CD4-positive, alpha-beta T cell treated with Interleukin-6 at 100 ng/mL for 8 hours (primary cell): Measurements from ENCODE around the gene FBXL7.

Source experiments
- DNase-seq: peaks from one replicate; pipeline ENCODE4 v3.0.0-alpha.2; 2020; ENCODE audit warnings: mixed read lengths, low spot score

Gene FBXL7

DNA sequence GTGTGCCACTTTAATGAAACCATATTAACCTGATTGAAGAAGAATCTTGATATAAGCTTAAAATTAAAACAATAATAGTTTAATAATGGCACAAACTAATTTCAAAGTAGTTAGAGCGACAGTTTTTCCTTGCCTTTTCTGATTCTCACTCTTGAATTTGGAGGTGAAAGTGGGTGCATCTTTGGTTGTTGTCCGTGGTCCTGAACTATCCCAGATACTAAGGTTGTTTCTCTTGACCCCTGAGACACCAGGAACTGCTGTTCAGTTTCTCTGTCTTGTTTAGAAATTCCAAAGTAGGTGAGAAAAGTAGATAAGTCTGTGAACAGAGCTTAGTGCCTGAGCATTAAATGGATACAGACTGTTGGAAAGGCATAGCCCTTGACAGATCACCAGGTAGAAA lies 274.7 kb downstream of the FBXL7 start:
- DNase-seq, result no peak

DNA sequence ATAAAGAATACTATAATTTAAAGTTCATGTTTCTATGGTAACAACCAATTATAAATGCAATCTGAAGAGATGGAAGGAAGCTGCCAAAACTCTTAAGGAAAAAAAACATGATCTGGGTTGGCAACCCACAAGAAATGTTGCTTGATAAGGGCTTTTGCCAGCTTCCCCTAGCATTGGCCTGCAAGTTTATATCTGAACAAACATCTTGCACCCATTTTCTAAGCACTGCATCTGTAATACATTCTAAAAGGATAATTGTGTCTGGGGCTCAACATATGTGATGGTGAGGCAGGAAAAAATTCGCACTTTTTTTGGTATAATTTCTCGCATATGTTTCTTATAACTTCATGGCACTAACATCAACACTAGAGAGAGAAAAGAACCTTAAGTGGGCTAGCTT lies 276.4 kb downstream of the FBXL7 start:
- DNase-seq, result no peak

GRCh38 chr5:15783734-15784133 lies 283.8 kb downstream of the FBXL7 start:
- no peak for DNase-seq

DNA sequence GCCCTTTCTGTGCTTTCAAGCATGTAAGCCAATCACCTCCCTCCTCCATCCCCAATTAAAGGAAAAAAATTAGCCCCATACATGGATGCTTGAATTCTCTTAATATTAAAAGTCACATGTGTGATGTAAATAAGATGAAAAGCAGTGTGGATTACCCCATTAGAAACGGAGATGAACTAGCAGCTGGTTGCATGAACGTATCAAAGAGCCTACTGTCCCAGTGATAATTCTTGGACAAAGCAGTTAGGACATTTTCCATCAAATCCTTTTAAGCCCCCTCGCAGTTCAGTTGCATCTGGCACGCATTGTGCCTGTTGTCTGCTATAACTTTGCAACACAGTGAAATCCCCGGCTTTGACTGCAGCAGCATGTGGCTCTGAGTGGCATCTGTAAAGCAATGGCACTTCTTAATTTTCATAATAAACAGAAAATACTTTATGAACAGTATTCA lies 285.6 kb downstream of the FBXL7 start:
- no peak for DNase-seq

DNA sequence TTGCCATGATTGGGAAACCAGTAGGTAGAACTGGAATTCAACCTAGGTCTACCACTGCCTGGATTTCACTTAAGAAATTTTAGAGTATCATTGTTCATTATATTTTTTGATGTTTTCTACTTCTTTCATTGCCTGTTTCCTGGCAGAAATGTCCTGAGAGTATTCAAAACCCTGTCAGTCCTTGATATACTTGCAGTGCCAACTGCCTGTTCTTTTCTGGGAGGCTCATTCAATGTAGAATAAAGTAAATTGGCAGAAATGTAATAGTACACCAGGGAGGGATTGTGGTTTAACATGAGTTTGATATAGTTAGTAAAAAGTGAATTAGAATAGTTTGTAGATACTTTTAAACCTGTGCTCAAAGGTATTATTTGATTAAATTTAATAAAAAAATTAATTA lies 286.3 kb downstream of the FBXL7 start:
- no peak for DNase-seq

DNA sequence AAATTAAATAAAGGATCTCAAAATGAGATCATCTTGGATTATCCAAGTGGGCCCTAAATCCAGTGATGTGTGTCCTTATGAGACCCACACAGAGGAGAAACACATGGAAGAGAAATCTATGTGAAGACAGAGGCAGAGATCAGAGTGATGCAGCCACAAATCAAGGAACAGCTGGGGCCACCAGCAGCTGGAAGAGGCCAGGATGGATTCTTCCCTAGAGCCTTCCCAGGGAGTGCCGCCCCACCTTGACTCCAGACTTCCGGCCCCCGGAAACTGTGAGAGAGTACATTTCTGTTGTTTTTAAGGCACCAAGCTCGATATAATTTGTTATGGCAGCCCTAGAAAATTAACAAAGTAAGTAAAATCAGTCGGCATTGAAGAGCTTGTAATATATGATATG lies 286.9 kb downstream of the FBXL7 start:
- DNase-seq, result no peak

- no peak for DNase-seq
Observed at GRCh38 chr5:15787681-15788080, 287.7 kb downstream of the FBXL7 start.

- no peak for DNase-seq
Observed at GRCh38 chr5:15789642-15790041, 289.7 kb downstream of the FBXL7 start.

- no peak for DNase-seq
Observed at GRCh38 chr5:15790446-15791018, 290.6 kb downstream of the FBXL7 start.

GRCh38 chr5:15791274-15791673 lies 291.3 kb downstream of the FBXL7 start:
- no peak for DNase-seq

DNA sequence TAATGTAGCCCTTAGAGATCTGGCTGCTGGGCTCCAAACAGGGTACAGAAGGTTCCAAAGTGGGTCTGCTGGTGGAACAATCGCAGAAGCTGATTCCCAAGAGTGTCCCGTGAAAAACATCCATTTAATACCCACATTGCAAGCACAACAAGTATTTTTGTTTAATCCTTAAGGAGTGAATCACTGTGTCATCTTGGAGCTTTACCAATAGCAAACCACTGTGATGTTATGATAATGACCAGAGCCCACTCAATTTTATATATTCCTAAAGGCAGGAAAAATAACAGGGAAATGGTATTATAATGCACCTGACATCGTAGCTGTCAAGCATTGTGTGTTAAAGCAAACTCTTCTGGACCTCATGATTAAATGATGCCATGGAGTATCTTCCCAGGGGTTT lies 291.9 kb downstream of the FBXL7 start:
- DNase-seq, result no peak

- no peak for DNase-seq
Observed at GRCh38 chr5:15794052-15794985, 294.3 kb downstream of the FBXL7 start.

DNA sequence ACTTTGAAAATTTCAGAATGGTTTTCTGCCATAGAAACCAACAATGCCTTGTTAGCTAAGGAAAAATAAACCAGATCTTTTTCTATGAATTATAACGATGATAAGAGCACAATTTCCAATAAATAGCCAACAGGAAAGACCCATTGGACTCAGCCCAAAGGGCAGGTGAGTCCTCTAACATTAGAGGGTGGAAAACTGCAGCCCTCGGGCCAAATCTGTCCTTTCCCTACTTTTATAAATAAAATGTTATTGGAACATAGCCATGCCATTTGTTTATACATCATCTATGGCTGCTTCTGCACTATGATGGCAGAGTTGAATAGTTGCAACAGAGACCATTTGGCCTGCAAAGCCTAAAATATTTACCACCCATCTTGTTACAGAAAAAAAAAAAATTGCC lies 296.1 kb downstream of the FBXL7 start:
- no peak for DNase-seq

GRCh38 chr5:15796557-15796956 lies 296.6 kb downstream of the FBXL7 start:
- no peak for DNase-seq

DNA sequence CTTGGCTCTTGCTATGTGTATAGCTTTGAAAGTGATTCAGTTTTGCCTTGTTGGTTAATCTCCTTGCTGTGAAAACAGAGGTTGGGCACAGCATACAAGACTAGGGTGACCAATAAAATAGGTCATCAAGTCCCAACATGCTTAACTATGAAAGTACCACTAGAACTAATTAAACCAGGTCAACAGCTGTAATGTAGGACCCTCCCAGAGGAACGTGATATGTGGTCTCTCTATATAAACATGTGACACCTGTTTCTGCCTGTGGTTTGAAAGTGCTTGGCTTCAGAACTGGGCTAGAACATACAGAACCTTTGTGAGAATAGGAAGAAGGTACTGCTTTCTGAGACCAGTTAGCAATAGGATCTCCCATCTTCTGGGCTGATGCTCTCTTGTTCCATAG lies 297.1 kb downstream of the FBXL7 start:
- DNase-seq, result no peak

DNA sequence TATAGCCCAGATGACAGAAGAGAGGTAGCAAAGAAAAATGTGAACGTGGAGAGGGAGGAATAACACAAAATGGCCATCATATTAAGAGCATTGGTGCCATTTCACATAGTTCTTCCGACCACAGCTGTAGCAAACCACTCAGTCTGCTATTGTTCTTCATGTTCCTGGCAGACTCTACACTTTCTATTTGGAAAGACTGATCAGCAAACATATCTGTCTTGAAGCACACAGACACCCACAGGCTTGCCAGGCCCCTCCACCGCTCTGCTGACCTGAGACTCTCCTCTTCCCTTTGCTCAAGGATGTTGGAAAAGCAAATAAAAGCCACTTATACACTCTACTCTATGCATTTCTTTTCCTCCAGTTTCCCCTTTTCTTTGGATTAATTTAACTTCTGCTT lies 298.0 kb downstream of the FBXL7 start:
- DNase-seq, result no peak

GRCh38 chr5:15799014-15799413 lies 299.0 kb downstream of the FBXL7 start:
- no peak for DNase-seq

DNA sequence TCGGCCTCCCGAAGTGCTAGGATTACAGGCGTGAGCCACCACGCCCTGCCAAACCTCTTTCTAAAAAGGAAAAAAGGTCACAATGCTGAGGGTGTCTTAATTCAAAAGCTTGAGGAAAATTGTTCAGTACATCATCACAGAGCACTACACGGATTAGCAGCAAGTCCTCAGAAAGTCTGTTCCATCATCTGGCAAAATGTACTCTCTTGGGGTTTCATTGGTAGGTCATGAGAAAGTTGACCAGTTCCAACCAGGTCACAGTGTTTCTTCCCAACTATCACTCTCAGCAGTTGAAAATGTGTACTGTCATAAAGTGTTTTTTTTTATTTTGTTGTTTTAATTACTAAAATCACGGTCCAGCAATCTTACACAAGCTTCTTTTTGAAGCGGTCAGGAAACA lies 299.6 kb downstream of the FBXL7 start:
- DNase-seq, result no peak

- DNase-seq, result no peak
Observed at GRCh38 chr5:15803280-15803679, 303.3 kb downstream of the FBXL7 start.

- no peak for DNase-seq
Observed at GRCh38 chr5:15806613-15807012, 306.6 kb downstream of the FBXL7 start.

GRCh38 chr5:15807248-15807647 lies 307.3 kb downstream of the FBXL7 start:
- no peak for DNase-seq

DNA sequence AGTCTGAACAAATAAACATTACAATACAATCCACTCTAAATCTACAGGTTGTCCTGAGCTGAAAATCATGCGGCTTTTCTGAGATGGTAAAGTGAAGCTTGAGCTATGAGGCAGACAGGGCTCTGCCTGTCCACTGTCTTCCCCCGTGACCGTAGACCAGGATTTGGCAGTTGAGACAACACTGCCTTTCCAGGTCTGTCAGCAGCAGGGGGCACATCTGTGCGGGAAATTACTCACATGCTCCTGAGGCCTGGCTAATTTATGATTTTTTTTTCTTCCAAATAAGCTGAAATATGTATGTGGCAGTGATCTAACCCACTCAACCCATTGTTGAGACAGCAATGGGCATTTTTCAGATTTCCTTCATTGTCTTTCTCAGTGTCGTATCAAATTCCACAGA lies 307.9 kb downstream of the FBXL7 start:
- no peak for DNase-seq

- DNase-seq, result no peak
Observed at GRCh38 chr5:15808577-15808976, 308.6 kb downstream of the FBXL7 start.

DNA sequence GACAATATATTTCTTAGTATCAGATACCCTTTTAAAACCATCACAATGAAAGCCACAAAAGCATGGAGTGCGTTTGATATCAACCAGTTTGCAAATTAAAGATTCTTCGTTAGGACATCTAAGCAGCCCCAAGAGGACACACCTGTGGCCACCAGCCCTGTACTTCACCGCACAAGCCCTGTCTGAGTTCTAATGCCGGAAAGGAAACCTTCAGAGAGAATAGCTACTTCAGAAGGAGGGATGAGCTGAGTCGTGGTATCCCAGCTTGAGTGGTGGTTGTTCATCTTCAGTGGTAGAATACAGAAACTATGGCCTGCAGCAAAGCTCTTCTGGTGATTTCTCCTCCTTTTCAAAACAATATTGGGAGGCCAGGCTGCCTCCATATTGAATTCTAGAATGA lies 319.6 kb downstream of the FBXL7 start:
- no peak for DNase-seq
